IPS DF 4.7 (cell line): ENCODE measurements around the gene DNAJC18.
"Not testable (repeated sequence)": the region's sequence is repeated elsewhere in the genome, so short reads cannot be mapped to it uniquely, and the experiment has no call there.

Experiments
- DNase-seq: peaks from one replicate; pipeline ENCODE4 v3.0.0-alpha.2; 2013; ENCODE audit warnings: low spot score; ENCODE audit errors: extremely low read depth

DNAJC18 gene

DNA sequence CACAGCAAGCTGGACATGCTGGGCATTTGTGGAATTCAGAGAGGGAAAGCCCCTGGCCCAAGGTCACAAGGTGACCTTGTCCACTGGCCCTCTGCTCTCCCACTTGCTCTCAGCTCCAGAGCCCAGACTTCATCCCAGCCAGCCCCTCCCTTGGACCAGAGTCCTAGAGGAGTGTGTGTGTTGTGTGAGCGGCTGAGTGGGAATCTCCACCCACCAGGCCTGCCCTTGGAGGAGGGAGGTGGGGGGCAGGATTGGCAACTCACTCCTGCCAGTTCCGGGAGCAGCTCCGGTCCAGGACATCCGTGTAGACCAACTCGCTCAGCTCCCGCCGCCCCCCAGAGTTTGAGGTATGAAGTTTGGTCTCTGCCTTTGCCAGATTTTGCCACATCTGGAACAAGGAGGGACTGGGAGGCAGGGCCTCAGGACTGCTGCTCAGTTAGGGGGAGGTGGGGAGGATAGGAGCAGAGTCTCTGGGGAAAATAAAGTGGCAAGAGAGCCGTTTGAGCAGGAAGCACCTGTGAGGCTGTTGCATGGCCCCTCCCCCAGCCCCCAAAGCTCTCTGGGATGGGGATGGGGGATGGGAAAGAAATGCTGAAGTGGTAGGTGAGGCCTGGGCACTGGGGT, 51.0 kb downstream of the DNAJC18 start:
- no peak for DNase-seq

GRCh38 chr5:139387611-139388197, 51.6 kb downstream of the DNAJC18 start:
- DNase-seq: no peak

DNA sequence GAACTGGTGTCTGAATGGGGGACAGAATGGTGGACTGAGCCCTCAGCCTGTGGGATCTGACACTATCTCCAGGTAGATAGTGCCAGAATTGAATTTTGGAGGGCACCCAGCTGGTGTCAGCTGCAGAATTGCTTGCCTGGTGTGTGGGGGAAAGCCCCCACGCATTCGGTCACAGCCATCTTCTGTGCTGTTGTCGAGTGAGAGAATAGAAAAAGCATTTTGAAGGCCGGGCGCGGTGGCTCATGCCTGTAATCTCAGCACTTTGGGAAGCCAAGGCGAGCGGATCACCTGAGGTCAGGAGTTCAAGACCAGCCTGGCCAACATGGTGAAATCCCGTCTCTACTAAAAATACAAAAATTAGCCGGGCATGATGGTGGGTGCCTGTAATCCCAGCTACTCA, 52.4 kb downstream of the DNAJC18 start:
- DNase-seq: not testable (repeated sequence)

- DNase-seq: no peak
Observed at GRCh38 chr5:139386050-139386438, 53.3 kb downstream of the DNAJC18 start.

GRCh38 chr5:139385061-139386049, 54.0 kb downstream of the DNAJC18 start:
- DNase-seq: no peak

DNA sequence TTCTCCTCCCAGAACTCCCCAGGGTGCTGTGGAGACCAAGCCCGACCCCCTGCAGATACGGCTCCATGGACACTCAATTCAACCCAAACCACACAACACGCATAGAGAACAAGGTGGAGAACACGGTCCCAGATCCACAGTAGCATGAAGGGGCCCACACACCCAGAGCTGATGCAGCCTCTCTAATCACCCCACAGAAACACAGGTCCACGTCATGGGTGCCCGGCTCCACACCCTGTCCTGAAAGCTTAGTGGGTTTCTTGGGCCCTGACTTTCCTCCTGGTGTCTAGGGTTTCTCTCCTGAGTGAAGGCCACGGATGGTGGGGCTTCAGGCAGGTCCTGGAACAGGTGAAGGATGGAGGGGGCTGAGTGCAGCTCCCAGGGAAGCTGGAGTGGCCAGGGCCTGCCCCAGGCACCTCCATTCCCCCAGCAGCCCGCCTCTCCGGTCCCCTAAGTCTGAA, 54.7 kb downstream of the DNAJC18 start:
- DNase-seq: no peak

DNA sequence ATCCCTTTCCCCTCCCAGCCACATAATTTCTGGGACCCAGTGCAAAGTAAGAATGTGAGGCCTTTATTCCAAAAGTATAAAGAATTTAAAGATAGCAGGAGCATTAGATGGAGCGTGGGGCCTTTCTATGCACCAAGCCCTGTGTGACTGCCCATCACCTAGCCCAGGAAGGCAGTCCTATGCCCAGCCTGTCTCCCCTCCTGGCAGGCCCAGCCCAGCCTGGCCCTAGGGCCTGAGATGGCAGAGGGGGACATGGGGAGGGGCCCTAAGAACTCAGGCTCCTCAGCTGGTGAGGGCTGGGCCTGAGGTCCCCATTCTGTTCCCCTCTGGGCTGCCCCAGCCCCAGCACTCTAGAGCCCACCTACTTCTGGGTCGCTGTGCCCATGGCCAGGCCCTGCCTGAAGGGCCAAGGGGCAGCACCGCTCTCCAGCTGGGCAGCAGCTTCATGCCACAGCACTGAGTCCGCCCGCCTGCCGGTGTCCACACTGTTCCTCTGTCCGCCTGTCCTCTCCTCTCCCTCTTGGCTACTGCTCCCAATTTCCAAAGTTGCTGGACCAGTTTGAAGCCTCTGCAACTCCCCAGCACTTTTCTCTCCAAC, 55.2 kb downstream of the DNAJC18 start:
- no peak for DNase-seq

- no peak for DNase-seq
Observed at GRCh38 chr5:139383275-139383992, 55.9 kb downstream of the DNAJC18 start, which contains the start of gene SLC23A1. Gene SLC23A1, minus strand, starts transcription at chr5:139383297. Its CDS starts 44 bp downstream, at chr5:139383253.

DNA sequence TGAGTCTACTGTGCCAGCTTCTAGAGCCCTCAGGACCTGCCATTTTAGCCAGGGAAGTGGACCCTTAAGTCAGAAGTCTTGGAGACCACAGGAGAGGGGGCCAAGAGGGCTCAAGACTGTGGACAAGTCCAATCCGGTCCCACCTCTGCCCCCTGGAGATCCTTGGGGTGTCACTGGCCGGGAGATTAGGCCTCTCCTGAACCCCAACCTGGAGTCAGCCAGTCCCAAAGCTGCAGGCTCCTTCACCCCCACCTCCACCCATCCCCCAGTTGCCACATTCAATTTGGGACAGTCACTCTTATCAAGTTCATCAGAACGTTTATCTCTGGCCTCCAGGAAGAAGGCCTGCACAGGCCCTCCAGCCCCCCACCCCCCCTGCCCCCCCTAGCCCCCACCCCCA, 56.5 kb downstream of the DNAJC18 start:
- no peak for DNase-seq

DNA sequence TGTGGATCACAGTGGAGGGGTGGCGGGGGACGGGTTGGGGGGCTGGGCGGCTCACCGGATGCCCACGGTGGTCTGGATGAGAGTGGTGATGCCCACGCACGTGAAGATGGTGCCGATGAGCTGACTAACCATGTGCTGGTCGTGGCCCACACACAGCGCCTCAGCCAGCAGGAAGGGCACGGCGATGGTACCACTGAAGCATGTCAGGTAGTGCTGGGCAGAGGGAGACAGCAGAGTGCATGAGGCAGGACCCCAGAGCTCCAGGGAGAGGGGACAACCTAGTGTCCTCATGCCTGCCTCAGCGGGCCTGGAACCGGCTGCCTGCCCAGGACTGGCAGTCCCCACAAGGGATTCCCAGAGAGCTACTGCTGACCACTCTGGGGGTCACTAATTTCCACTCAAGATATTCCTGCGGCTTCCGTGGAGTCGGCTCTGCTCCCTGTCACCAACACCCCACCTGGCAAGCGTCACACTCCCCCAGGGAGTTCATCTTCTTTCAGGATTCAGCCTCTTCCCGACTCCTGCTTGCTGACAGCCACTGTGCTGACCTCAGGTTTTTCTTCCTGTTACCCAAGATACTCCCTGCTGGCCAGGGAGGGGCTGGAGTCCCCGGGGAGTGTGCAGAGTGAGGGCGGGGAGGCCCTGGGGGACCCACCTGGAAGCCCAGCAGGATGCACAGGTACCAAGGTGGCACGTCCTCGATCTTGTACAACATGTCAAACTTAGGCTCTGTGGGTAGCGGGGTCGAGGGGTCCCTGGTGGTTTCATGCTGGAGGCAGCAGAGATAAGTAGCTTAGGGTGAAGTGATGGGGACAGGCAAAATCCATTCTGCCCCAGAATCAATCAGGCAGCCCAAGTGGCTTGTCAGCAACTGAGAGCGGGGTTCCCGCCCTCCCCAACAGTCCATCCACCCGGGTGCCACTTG, 57.2 kb downstream of the DNAJC18 start:
- DNase-seq: no peak

- DNase-seq: no peak
Observed at GRCh38 chr5:139379626-139380449, 59.5 kb downstream of the DNAJC18 start.

- DNase-seq: no peak
Observed at GRCh38 chr5:139378941-139379361, 60.4 kb downstream of the DNAJC18 start.

GRCh38 chr5:139378101-139378825, 61.1 kb downstream of the DNAJC18 start:
- DNase-seq: no peak

DNA sequence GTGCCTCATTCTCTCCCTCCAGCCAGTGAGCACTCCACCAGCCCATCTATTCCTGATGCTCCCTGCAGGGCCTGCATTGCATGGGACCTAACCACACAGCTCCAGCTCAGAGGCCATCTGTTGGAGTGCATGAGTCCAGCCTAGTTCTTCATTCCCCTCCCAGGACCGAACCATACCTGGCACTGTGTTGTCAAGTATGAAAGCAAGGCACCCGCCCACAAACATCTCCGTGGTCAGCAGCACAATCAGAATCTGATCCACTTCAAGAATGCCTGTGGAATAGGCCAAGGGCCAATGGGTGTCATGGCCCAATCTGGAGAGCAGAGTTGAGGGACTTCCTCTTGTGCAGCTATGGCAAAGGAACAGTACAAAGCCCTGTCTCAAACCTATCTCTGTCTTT, 62.1 kb downstream of the DNAJC18 start:
- DNase-seq: no peak

- DNase-seq: no peak
Observed at GRCh38 chr5:139376364-139376763, 63.0 kb downstream of the DNAJC18 start.

GRCh38 chr5:139374909-139375308, 64.4 kb downstream of the DNAJC18 start:
- no peak for DNase-seq

- no peak for DNase-seq
Observed at GRCh38 chr5:139371482-139372435, 67.6 kb downstream of the DNAJC18 start.
